ENCODE data around the gene TENT4B. TPM values are rescaled to one million over a fixed set of nuclear protein-coding genes. Genes with fewer than 3 reads are reported as not detected.

Gene TENT4B
- total RNA-seq, 2 donors from 2014 or later: 12.8 to 14.1 TPM

DNA sequence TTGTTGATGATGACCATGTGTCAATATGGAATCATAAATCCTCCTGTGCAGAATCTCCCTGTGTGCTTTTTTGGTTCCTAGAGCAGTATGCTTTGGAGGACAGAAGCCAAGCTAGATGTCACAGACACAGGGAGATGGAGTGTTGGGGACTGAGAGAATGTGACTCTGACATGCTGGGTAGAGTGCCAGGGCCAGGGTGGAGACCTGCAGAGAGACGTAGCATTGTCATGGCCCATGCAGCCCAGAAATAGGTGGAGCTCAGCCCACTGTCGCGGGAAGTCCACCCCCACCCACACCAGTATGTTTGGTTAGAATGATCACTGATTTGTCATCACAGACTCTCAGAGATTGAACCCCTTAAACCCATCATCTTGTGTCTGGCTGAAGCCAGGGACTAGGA lies 74.0 kb downstream of the TENT4B start:
- H3K36me3 Mint-ChIP-seq (ENCODE audit: low read depth): peaks cover 26% of the 10 kb centered on the region
- H3K4me1 ChIP-seq (ENCODE audit: control insufficient read depth, insufficient read depth, low read length): no peaks in the 10 kb centered on the region
- H3K27ac Mint-ChIP-seq: no peak overlapping the region
- WGBS, 2 experiments (ENCODE audit: insufficient coverage in 1 of 2, insufficient read length in 1 of 2): 100% methylated on average over 3 of the region's 3 CpGs; no CpG with 5 or more reads in 1 of the 2 experiments
- H3K4me3 Mint-ChIP-seq: no peak overlapping the region
- no peak overlapping the region for H3K9ac ChIP-seq (ENCODE audit: extremely low read depth, low read length, poor library complexity, severe bottlenecking)
- H3K9me3 Mint-ChIP-seq: no peaks in the 10 kb centered on the region
- no peaks in the 10 kb centered on the region for H3K4me1 Mint-ChIP-seq
- no peaks in the 10 kb centered on the region for H3K27me3 Mint-ChIP-seq (ENCODE audit: insufficient read depth)
- no peak overlapping the region for H3K4me3 ChIP-seq (ENCODE audit: low read length)
- no peak overlapping the region for H3K27ac ChIP-seq (ENCODE audit: low read depth, low read length)
- H3K9me3 ChIP-seq (ENCODE audit: control insufficient read depth, low read length): no peaks in the 10 kb centered on the region
- DNase-seq: no peak
- TF ChIP-seq, protein P1, sequence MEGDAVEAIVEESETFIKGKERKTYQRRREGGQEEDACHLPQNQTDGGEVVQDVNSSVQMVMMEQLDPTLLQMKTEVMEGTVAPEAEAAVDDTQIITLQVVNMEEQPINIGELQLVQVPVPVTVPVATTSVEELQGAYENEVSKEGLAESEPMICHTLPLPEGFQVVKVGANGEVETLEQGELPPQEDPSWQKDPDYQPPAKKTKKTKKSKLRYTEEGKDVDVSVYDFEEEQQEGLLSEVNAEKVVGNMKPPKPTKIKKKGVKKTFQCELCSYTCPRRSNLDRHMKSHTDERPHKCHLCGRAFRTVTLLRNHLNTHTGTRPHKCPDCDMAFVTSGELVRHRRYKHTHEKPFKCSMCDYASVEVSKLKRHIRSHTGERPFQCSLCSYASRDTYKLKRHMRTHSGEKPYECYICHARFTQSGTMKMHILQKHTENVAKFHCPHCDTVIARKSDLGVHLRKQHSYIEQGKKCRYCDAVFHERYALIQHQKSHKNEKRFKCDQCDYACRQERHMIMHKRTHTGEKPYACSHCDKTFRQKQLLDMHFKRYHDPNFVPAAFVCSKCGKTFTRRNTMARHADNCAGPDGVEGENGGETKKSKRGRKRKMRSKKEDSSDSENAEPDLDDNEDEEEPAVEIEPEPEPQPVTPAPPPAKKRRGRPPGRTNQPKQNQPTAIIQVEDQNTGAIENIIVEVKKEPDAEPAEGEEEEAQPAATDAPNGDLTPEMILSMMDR (conservative IDR thresholded peaks at IDR 0.05): no peak
- no peaks in the 10 kb centered on the region for H3K27me3 ChIP-seq (ENCODE audit: control insufficient read depth, insufficient read depth, low read length, poor library complexity, severe bottlenecking)
- H3K36me3 ChIP-seq (ENCODE audit: control insufficient read depth, insufficient read depth, low read length): peaks cover 55% of the 10 kb centered on the region

DNA sequence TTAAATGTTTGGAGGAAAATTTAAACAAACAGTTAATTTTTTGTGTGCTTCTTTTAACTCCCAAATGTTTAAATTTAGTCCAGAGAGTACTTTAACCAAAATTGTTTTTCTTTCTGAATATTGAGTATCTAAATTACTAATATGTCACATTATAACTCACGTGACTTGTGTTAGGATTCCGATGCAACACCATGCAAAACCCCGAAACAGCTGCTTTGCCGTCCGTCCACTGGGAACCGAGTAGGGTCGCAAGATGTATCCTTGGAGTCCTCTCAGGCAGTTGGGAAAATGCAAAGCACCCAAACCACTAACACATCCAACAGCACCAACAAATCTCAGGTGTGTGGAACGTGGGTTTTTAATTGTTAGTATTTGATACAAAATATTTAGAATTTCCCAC lies 74.6 kb downstream of the TENT4B start:
- Histone ChIP-seq H3K4me3 (ENCODE audit: low read length) (no peak overlapping the region), H3K9ac (ENCODE audit: extremely low read depth, low read length, poor library complexity, severe bottlenecking) (no peak overlapping the region), H3K9me3 (ENCODE audit: control insufficient read depth, low read length) (no peaks in the 10 kb centered on the region), H3K27me3 (ENCODE audit: control insufficient read depth, insufficient read depth, low read length, poor library complexity, severe bottlenecking) (no peaks in the 10 kb centered on the region), H3K36me3 (ENCODE audit: control insufficient read depth, insufficient read depth, low read length) (peaks cover 59% of the 10 kb centered on the region), H3K27ac (ENCODE audit: low read depth, low read length) (no peak overlapping the region), H3K4me1 (ENCODE audit: control insufficient read depth, insufficient read depth, low read length) (no peaks in the 10 kb centered on the region)
- Mint-ChIP-seq H3K4me1 (no peaks in the 10 kb centered on the region), H3K27ac (no peak overlapping the region), H3K4me3 (no peak overlapping the region), H3K36me3 (ENCODE audit: low read depth) (peaks cover 26% of the 10 kb centered on the region), H3K27me3 (ENCODE audit: insufficient read depth) (no peaks in the 10 kb centered on the region), H3K9me3 (no peaks in the 10 kb centered on the region)
- 84 to 100% methylated on average over 5 to 7 of the region's 8 CpGs for WGBS, 2 experiments (ENCODE audit: insufficient coverage in 1 of 2, insufficient read length in 1 of 2)
- TF ChIP-seq, protein P1 (conservative IDR thresholded peaks at IDR 0.05): no peak
- no peak for DNase-seq

DNA sequence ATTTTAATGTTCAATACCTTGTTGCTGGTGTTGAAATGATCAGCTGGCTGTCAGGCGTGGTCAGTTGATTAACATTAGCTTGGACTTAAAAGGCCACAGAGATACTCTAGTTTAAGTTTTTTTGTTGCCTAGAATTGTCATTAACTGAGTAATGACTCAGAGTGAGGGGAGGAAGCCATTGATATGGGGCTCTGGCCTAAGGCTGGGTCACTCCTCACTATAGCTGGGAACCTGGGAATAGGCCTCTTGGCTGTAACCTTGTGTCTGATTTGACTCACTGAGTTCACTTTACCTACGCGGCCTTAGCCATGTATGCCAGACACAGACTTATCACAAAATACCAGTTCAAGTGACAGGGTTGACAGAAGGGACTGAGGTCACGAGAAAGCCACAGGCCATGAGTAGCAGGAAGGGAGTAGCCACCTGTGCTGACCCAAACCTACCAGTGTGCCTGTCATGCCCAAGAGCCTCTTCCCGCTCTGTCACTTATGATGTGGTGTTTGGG lies 75.3 kb downstream of the TENT4B start:
- Mint-ChIP-seq H3K4me3 (no peak overlapping the region), H3K27ac (no peak overlapping the region), H3K9me3 (no peaks in the 10 kb centered on the region), H3K27me3 (ENCODE audit: insufficient read depth) (no peaks in the 10 kb centered on the region), H3K36me3 (ENCODE audit: low read depth) (peaks cover 26% of the 10 kb centered on the region), H3K4me1 (no peaks in the 10 kb centered on the region)
- 92 to 96% methylated on average over 2 to 4 of the region's 5 CpGs for WGBS, 2 experiments (ENCODE audit: insufficient coverage in 1 of 2, insufficient read length in 1 of 2)
- TF ChIP-seq, protein P1 (conservative IDR thresholded peaks at IDR 0.05): no peak
- no peak for DNase-seq
- no peaks in the 10 kb centered on the region for H3K9me3 ChIP-seq (ENCODE audit: control insufficient read depth, low read length)
- H3K27me3 ChIP-seq (ENCODE audit: control insufficient read depth, insufficient read depth, low read length, poor library complexity, severe bottlenecking): no peaks in the 10 kb centered on the region
- no peak overlapping the region for H3K4me3 ChIP-seq (ENCODE audit: low read length)
- no peaks in the 10 kb centered on the region for H3K4me1 ChIP-seq (ENCODE audit: control insufficient read depth, insufficient read depth, low read length)
- H3K27ac ChIP-seq (ENCODE audit: low read depth, low read length): no peak overlapping the region
- H3K36me3 ChIP-seq (ENCODE audit: control insufficient read depth, insufficient read depth, low read length): peaks cover 57% of the 10 kb centered on the region
- no peak overlapping the region for H3K9ac ChIP-seq (ENCODE audit: extremely low read depth, low read length, poor library complexity, severe bottlenecking)
